Head of caudate nucleus (tissue), 42 donors: ENCODE data around the gene FANCG.
A peak's percentile ranks its signal among the peaks of the same experiment; 100 is the strongest.

Source experiments
- DNase-seq, 42 donors: peaks; one replicate each; pipeline versions ENCODE4 v3.0.0 to v3.0.0-alpha.2; 2020 to 2021; ENCODE audit warnings: mixed read lengths in 7 of 42
- intact Hi-C: fragments of 100-400 bp; cut with DNase I; formaldehyde crosslinking; loops from one replicate; pipeline ENCODE4 v1.15.0; 2022

FANCG gene

GRCh38 chr9:35042081-35042604, 37.6 kb downstream of the FANCG start:
- DNase-seq, result no peak
- intact Hi-C loops, result no loop called here

GRCh38 chr9:35035851-35036701, 43.7 kb downstream of the FANCG start:
- intact Hi-C loops, result no loop called here
- DNase-seq, result no peak

GRCh38 chr9:35033101-35033500, 46.6 kb downstream of the FANCG start:
- DNase-seq, result peak in 11 of 42 donors; percentile 4 to 66 (median 29)
- intact Hi-C loops, result no loop called here

- intact Hi-C loops, result no loop called here
Measured at GRCh38 chr9:35029852-35030251, 49.9 kb downstream of the FANCG start.

GRCh38 chr9:35029241-35029640, 50.5 kb downstream of the FANCG start:
- no peak for DNase-seq
- intact Hi-C loops, result no loop called here

More at GRCh38 chr9:35029852-35030251, 49.9 kb downstream of the FANCG start:
- DNase-seq, result no peak

GRCh38 chr9:35028341-35028740, 51.4 kb downstream of the FANCG start:
- intact Hi-C loops, result no loop called here

GRCh38 chr9:35027860-35028259, 51.9 kb downstream of the FANCG start:
- intact Hi-C loops, result no loop called here
- DNase-seq, result no peak

More at GRCh38 chr9:35028341-35028740, 51.4 kb downstream of the FANCG start:
- DNase-seq, result no peak

GRCh38 chr9:35027374-35027773, 52.4 kb downstream of the FANCG start:
- intact Hi-C loops, result no loop called here

GRCh38 chr9:35026671-35027070, 53.1 kb downstream of the FANCG start:
- intact Hi-C loops, result no loop called here
- no peak for DNase-seq

More at GRCh38 chr9:35027374-35027773, 52.4 kb downstream of the FANCG start:
- DNase-seq, result no peak
